Gastroesophageal sphincter (tissue), 3 donors: ENCODE results near the gene SPG7.

Source experiments
- EP300 ChIP-seq: sonication (generic); formaldehyde crosslinking; IDR thresholded peaks from one replicate; pipeline ENCODE4 v1.6.1; 2017; ENCODE audit warnings: antibody characterized with exemption, mild to moderate bottlenecking
- POLR2A ChIP-seq, 2 donors: fragments of 450-650 bp; IDR thresholded peaks; one replicate each; pipeline ENCODE4 v1.6.1; 2017; ENCODE audit warnings: antibody characterized with exemption in 2 of 2, mild to moderate bottlenecking in 2 of 2, moderate library complexity in 1 of 2
- POLR2AphosphoS5 ChIP-seq: sonication (generic); formaldehyde crosslinking; IDR thresholded peaks from one replicate; pipeline ENCODE4 v1.6.1; 2017; ENCODE audit warnings: antibody characterized with exemption
- TF ChIP-seq, protein P1 (sequence below), 4 experiments: fragments of 200-600 bp in 2 of 4; fragments of 450-650 bp in 2 of 4; sonication (generic) in 1 of 4; IDR thresholded peaks; one replicate each; pipeline ENCODE4 v1.5.1; 2017 to 2019; ENCODE audit warnings: antibody characterized with exemption in 4 of 4, mild to moderate bottlenecking in 2 of 4, moderate library complexity in 2 of 4

DNA sequence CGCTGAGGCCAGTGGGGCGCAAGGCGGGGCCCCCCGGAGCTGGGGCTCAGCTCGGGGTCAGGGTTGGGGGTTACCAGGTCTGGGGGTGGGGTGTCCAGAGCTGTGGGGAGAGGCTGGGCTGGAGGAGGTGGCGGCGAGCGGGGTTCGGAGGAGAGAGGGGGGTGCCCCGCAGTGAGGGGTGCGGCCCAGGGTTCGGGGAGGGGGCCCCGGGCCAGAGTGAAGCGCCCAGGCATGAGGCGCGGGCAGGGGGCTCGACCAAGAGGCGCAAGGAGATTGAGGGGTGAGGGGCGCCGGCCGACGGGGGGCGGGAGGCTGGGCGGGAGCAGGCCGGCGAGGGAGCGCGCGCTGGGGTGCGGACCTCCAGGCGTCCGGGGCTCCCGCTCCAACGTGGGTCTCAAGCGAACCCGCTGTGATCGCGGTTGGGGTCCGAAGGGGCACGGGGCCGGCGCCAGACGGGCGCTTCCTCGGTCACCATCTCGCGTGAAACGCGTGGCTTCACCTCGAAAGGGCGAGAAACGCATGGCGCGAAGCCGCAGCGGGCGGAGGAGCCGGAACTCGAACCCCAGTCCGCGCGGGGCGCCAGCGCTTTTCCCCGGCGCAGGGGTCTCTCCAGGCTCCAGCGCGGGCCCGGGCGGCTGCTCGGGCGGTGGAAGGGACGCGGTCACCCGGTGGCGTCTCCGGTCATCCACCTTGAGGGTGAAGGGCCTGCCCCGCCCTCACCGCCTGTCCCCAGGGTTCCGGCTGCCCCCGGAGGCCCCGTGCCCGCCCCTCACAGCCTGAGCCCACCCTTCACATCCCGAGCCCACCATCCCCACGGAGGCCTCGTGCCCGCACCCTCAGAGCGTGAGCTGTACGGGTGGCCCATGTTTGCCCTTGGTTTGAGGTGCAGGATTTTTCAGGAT is 68.2 kb downstream of the SPG7 start:
- TF ChIP-seq POLR2A (IDR thresholded peaks at IDR 0.05): no peak
- TF ChIP-seq EP300: no peak
- TF ChIP-seq, protein P1, sequence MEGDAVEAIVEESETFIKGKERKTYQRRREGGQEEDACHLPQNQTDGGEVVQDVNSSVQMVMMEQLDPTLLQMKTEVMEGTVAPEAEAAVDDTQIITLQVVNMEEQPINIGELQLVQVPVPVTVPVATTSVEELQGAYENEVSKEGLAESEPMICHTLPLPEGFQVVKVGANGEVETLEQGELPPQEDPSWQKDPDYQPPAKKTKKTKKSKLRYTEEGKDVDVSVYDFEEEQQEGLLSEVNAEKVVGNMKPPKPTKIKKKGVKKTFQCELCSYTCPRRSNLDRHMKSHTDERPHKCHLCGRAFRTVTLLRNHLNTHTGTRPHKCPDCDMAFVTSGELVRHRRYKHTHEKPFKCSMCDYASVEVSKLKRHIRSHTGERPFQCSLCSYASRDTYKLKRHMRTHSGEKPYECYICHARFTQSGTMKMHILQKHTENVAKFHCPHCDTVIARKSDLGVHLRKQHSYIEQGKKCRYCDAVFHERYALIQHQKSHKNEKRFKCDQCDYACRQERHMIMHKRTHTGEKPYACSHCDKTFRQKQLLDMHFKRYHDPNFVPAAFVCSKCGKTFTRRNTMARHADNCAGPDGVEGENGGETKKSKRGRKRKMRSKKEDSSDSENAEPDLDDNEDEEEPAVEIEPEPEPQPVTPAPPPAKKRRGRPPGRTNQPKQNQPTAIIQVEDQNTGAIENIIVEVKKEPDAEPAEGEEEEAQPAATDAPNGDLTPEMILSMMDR (IDR thresholded peaks at IDR 0.05): no peak
- no peak for TF ChIP-seq POLR2AphosphoS5
